Natural killer cell (primary cell): Measurements from ENCODE around the gene PPIF. TPM values are rescaled to one million over a fixed set of nuclear protein-coding genes. Genes with fewer than 3 reads are reported as not detected.
A peak's percentile ranks its signal among the peaks of the same experiment; 100 is the strongest.

Experiments used
- ATAC-seq, 3 donors: fragments of 150-1000 bp in 2 of 3; fragments of 200-7000 bp in 1 of 3; cut with Tn5 transposase; 1 replicate in 1 of 3; 2 replicates in 2 of 3; pipeline ENCODE4 v1.10.0; 2021; ENCODE audit warnings: mild to moderate bottlenecking in 2 of 3, moderate library complexity in 2 of 3
- DNase-seq, 2 donors: peaks; one replicate each; pipeline versions ENCODE4 v3.0.0 to v3.0.0-alpha.2; 2013 to 2021; ENCODE audit warnings: mixed read lengths in 1 of 2
- H3K27ac ChIP-seq: one replicate; pipeline ENCODE4 v1.5.1; 2013; ENCODE audit warnings: mild to moderate bottlenecking, low read length
- H3K27me3 ChIP-seq: one replicate; pipeline ENCODE4 v1.6.1; 2013; ENCODE audit warnings: low read length; ENCODE audit not compliant: control insufficient read depth, insufficient read depth
- H3K36me3 ChIP-seq: one replicate; pipeline ENCODE4 v1.6.1; 2013; ENCODE audit warnings: low read length; ENCODE audit not compliant: control insufficient read depth, insufficient read depth
- H3K4me1 ChIP-seq: one replicate; pipeline ENCODE4 v1.6.1; 2013; ENCODE audit warnings: low read length; ENCODE audit not compliant: control insufficient read depth, insufficient read depth
- H3K4me3 ChIP-seq: one replicate; pipeline ENCODE4 v1.5.1; 2013; ENCODE audit warnings: low read length
- H3K9me3 ChIP-seq: one replicate; pipeline ENCODE4 v1.6.1; 2013; ENCODE audit warnings: low read length; ENCODE audit not compliant: control insufficient read depth, insufficient read depth
- H3K27ac Mint-ChIP-seq, 2 donors: one replicate each; pipeline ENCODE4 v1.8.0; 2022; ENCODE audit warnings: mild to moderate bottlenecking in 2 of 2, mixed read lengths in 2 of 2, moderate library complexity in 1 of 2
- H3K27me3 Mint-ChIP-seq, 2 donors: one replicate each; pipeline ENCODE4 v1.8.0; 2022; ENCODE audit warnings: low read depth in 2 of 2, mixed read lengths in 2 of 2
- H3K36me3 Mint-ChIP-seq: one replicate; pipeline ENCODE4 v1.8.0; 2022; ENCODE audit warnings: mixed read lengths
- H3K4me1 Mint-ChIP-seq, 2 donors: one replicate each; pipeline ENCODE4 v1.8.0; 2022; ENCODE audit warnings: mixed read lengths in 2 of 2
- H3K4me3 Mint-ChIP-seq: one replicate; pipeline ENCODE4 v1.8.0; 2022; ENCODE audit warnings: mild to moderate bottlenecking, moderate library complexity, mixed read lengths
- H3K9me3 Mint-ChIP-seq, 2 donors: one replicate each; pipeline ENCODE4 v1.8.0; 2022; ENCODE audit warnings: mixed read lengths in 2 of 2
- CTCF ChIP-seq: fragments of 200-600 bp; IDR thresholded peaks from one replicate; pipeline ENCODE4 v1.8.0; 2022; ENCODE audit warnings: antibody characterized with exemption
- WGBS: methylation state at CpG from one replicate; pipeline ENCODE4 v1.1.7; 2013; ENCODE audit warnings: missing lambda C conversion rate; ENCODE audit not compliant: insufficient coverage; 5-methylcytosine and 5-hydroxymethylcytosine counted together
- intact Hi-C: fragments of 100-400 bp; cut with micrococcal nuclease; formaldehyde crosslinking; loops from one replicate; pipeline ENCODE4 v1.14.2; 2022
- total RNA-seq, 4 donors: library from RNA; stranded (reverse); fragments of 120-200 nt in 1 of 4; gene quantifications; one replicate each; pipeline versions ENCODE4 v1.2.3 to v1.2.4, GENCODE V29; 2013 to 2022

PPIF gene
- total RNA-seq, 3 donors from 2014 or later (not counting 1 experiment from before 2014, with no cell fraction given), result 59.5 to 99.1 (median 66.3) TPM

GRCh38 chr10:79323602-79324001 lies 23.7 kb upstream of the PPIF start:
- no peaks in the 10 kb centered on the region for H3K36me3 ChIP-seq
- ATAC-seq (no peak), DNase-seq (peak in 1 of 2 donors; percentile 10)
- TF ChIP-seq CTCF, result no peak
- peak overlapping the region; percentile 13 for H3K27ac ChIP-seq
- H3K36me3 Mint-ChIP-seq, result no peaks in the 10 kb centered on the region
- no peaks in the 10 kb centered on the region for H3K9me3 ChIP-seq
- H3K9me3 Mint-ChIP-seq, result no peaks in the 10 kb centered on the region
- H3K4me1 ChIP-seq, result peaks cover 58% of the 10 kb centered on the region
- intact Hi-C loops, result no loop called here
- no peak overlapping the region for H3K4me3 ChIP-seq
- peaks cover 43 to 61% of the 10 kb centered on the region in 2 donors for H3K4me1 Mint-ChIP-seq
- 15% methylated on average over 1 of the region's 1 CpG for WGBS
- H3K27ac Mint-ChIP-seq, result peak overlapping the region; percentile 90 to 96
- H3K27me3 ChIP-seq, result no peaks in the 10 kb centered on the region
- no peaks in the 10 kb centered on the region for H3K27me3 Mint-ChIP-seq
- H3K4me3 Mint-ChIP-seq, result peak overlapping the region; percentile 79

- H3K4me1 ChIP-seq, result peaks cover 53% of the 10 kb centered on the region
- H3K9me3 ChIP-seq, result no peaks in the 10 kb centered on the region
- H3K4me3 ChIP-seq, result no peak overlapping the region
- no peak overlapping the region for H3K4me3 Mint-ChIP-seq
- H3K9me3 Mint-ChIP-seq, result no peaks in the 10 kb centered on the region
- ATAC-seq (no peak), DNase-seq (no peak)
- H3K27me3 Mint-ChIP-seq, result no peaks in the 10 kb centered on the region
- intact Hi-C loops, result no loop called here
- H3K36me3 Mint-ChIP-seq, result no peaks in the 10 kb centered on the region
- no peaks in the 10 kb centered on the region for H3K27me3 ChIP-seq
- no peak overlapping the region for H3K27ac ChIP-seq
- no peaks in the 10 kb centered on the region for H3K36me3 ChIP-seq
- WGBS, result 86% methylated on average over 9 of the region's 10 CpGs
- peak overlapping the region; percentile 90 to 96 for H3K27ac Mint-ChIP-seq
- no peak for TF ChIP-seq CTCF
- H3K4me1 Mint-ChIP-seq, result peaks cover 37 to 55% of the 10 kb centered on the region in 2 donors
Observed at GRCh38 chr10:79324032-79324695, 23.1 kb upstream of the PPIF start.

GRCh38 chr10:79326361-79327089 lies 20.7 kb upstream of the PPIF start:
- Mint-ChIP-seq H3K36me3 (no peaks in the 10 kb centered on the region), H3K27ac (no peak overlapping the region), H3K9me3 (no peaks in the 10 kb centered on the region), H3K27me3 (no peaks in the 10 kb centered on the region), H3K4me1 (peaks cover 20 to 31% of the 10 kb centered on the region in 2 donors), H3K4me3 (no peak overlapping the region)
- H3K4me1 ChIP-seq, result peaks cover 34% of the 10 kb centered on the region
- H3K36me3 ChIP-seq, result no peaks in the 10 kb centered on the region
- no peak for DNase-seq
- H3K27me3 ChIP-seq, result no peaks in the 10 kb centered on the region
- intact Hi-C loops, result no loop called here
- H3K9me3 ChIP-seq, result no peaks in the 10 kb centered on the region
- H3K27ac ChIP-seq, result no peak overlapping the region
- no peak overlapping the region for H3K4me3 ChIP-seq
- ATAC-seq, result no peak
- TF ChIP-seq CTCF, result no peak
- WGBS, result 100% methylated on average over 3 of the region's 3 CpGs
